T-helper 1 cell treated with Interleukin-12 subunit alpha and Interleukin-12 subunit beta and Interleukin-4 antibody, amounts not matched to agents 30 ng/mL and 1 ng/mL, for 36 hours (primary cell): Measurements from ENCODE around the gene ETS1. TPM values are rescaled to one million over a fixed set of nuclear protein-coding genes. Genes with fewer than 3 reads are reported as not detected.
"Not testable (repeated sequence)": the region's sequence is repeated elsewhere in the genome, so short reads cannot be mapped to it uniquely, and the experiment has no call there.

Experiments
- intact Hi-C: fragments of 100-400 bp; cut with micrococcal nuclease; formaldehyde crosslinking; loops from one replicate; pipeline ENCODE4 v1.15.1; 2024
- total RNA-seq: library from RNA; stranded (reverse); gene quantifications from 2 replicates; pipeline ENCODE4 v1.2.3, GENCODE V29; 2022

The ETS1 gene
- total RNA-seq, 1 donor from 2014 or later = 762 TPM

GRCh38 chr11:128453444-128454336 is 133.7 kb downstream of the ETS1 start:
- intact Hi-C loops = loop anchor here (1.0 kb wide), 1 partner anchor 11 kb away; no protein-coding TSS in a partner anchor

DNA sequence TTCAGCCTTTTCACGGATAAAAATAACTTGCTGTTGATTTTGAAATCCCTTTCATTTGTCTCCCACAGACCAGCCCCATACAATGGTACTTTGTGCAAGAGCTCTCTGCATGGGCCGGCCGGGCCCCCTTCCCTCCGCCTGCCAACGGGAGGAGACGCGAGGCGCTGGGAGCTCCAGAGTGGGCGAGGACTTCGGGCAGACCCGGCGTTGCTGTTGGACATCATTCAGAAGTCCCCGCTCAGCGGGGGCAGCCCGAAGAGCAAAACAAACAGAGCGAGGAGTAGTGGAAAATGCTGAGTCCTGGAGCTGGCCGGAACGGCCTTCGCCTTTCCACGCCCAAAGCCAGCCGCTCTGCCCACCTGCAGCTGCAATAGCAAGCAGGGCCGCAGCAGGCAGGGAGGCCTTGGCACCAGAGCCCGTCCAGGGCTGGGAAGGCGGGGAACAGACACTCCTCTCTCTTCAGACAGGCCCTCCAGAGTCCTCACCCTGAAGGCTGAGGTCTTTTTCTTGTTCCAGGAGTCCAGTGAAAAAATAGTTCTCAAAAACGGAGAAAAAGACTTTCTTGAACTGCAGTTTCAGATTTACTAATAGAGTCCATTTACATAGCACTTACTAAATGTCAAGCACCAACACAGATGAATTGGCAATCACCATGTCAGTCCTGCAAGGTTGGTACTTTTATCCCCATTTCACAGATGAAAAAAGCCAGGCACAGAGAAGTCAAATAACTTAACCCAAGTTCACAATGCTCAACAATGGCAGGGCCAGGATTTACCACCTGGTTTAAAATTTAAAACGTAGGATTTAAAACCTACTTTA is 135.5 kb downstream of the ETS1 start:
- intact Hi-C loops = no loop called here

GRCh38 chr11:128450882-128451651 is 136.3 kb downstream of the ETS1 start:
- intact Hi-C loops = no loop called here

DNA sequence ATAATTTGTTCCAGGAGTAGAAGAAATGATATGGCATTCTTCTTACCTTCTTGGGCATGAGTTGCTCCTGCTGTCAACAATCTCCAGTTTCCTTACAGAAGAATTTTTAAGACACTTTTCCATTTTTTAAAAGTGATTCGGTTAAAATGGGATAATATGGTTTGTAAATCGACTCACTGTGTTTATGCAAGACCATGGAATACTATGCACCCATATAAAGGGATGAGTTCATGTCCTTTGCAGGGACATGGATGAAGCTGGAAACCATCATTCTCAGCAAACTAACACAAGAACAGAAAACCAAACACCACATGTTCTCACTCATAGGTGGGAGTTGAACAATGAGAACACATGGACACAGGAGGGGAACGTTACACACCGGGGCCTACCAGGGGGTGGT is 136.9 kb downstream of the ETS1 start:
- intact Hi-C loops = not testable (repeated sequence)

DNA sequence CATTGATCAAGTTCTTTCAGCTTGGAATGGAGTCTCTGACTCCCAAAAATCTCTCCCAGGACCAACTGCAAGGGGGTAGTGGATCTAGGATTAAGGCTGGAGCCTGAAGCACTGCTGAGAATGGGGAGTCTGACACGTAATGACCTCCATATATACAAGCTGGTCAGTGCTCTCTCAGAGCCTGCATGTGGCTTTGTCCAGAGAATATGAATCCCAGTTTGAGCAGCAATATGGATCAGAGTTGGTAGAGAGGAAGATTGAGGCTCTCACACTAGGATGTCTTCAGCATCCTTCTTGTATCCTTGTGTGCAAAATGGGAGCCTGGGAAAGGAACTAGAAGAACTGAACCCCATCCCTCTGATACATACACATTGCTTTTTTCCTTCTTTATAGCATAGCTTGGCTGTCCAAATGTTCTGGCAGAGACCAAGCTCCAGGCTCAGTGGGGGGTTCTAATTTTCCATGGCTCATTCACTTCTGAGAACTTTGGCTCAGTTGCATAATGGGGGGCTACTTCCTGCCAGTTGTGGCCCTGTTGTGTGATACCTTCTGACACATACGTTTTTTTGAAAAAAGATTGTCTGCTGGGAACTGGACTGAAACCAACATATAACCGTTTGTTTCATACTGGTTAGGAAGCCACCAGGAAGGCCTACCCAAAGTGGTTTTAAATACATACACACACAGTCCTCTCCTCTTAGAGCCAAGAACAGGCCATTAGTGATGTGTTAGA is 138.2 kb downstream of the ETS1 start:
- intact Hi-C loops = loop anchor here (2.0 kb wide), 1 partner anchor 160 kb away; no protein-coding TSS in a partner anchor

DNA sequence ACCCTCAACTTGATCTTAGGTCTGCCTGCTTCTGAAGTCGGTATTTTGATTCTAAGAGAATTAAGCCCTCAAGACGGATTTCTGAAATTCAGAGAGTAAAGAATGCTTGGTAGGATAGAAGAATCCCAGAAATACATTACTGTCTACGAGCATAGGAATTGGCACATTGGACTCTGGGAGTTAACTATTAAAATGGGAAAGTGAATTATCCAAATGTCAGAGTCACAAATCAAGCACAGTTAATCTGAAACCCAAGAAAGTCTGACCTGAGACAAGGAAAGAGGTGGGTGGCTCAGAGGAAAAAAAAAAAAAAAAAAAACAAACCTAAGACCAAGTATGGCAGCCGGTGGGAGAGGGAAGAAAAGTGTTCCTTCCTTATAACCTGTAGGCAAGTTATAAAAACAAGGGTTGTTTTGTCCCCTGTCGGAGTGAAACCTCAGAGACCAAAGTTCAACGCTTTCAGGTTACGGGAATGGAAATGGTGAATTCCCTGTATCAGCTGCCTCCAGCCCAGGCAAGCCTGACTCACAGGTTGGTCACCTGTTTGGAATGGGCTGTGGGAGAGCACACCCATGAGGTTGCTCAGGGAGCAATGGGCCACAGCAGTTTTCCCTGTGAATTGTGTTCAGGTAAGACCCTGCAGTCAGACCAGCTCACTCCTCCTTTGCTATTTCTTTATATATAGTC is 139.0 kb downstream of the ETS1 start:
- intact Hi-C loops = loop anchor here (2.0 kb wide), 1 partner anchor 160 kb away; no protein-coding TSS in a partner anchor

DNA sequence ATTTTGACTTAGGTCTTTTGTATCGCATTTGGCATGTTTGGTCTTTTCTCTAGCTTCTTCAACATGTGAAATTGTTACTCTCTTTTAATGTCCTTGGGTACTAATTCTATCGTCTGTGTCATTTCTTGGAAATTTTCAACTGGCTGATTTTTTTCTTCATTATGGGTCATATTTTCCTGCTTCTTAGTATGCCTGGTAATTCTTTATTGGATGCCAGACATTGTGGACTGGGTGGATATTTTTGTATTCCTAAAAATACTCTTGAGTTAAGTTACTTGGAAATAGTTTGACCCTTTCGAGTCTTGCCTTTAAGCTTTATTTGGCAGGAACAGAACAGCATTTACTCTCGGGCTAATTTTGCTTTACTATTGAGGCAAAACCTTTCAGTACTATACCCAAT is 140.1 kb downstream of the ETS1 start:
- intact Hi-C loops = no loop called here

DNA sequence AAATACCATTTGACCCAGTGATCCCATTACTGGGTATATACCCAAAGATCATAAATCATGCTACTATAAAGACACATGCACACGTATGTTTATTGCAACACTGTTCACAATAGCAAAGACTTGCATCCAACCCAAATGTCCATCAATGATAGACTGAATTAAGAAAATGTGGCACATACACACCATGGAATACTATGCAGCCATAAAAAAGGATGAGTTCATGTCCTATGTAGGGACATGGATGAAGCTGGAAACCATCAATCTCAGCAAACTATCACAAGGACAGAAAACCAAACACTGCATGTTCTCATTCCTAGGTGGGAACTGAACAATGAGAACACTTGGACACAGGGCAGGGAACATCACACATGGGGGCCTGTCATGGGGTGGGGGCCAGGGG is 141.4 kb downstream of the ETS1 start:
- intact Hi-C loops = not testable (repeated sequence)

- intact Hi-C loops = no loop called here
Measured at GRCh38 chr11:128437136-128437535, 150.2 kb downstream of the ETS1 start.

DNA sequence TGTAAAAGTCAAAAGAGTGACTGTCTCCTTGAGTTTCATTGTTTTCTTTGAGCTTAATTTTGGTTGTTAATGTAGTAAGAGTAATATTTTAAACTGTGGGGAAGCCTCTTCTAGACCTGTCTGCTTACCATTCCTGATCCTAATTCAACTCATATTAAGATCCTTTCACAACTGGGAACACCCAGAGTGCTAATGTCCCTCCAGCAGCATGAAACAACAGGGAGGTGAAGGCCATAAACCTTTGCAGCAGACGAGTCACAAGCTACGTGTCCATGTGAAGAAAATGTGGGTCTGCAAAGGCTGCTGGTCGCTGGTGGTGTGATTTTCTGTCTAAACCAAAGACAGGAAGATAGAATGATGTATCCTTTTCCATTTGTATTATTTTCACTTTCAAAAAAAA is 152.5 kb downstream of the ETS1 start:
- intact Hi-C loops = no loop called here

DNA sequence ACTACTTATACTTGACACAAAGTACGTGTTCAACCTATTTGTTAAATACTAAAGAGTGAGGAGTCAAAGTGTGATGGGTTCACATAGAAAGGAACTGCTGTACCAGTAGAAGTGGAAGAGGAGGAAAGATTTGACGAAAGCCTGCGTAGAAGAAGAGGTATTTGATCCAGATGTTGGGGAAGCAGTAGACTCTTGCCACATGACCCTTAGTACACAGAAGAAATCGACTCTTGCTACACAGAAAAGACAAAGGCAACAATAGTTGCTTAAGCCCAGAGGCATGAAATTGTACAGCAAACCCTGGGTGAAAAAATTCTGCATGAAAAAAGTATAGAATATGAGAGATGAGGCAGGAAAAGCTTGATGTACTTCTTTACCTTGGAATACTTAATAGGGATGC is 152.9 kb downstream of the ETS1 start:
- intact Hi-C loops = no loop called here

DNA sequence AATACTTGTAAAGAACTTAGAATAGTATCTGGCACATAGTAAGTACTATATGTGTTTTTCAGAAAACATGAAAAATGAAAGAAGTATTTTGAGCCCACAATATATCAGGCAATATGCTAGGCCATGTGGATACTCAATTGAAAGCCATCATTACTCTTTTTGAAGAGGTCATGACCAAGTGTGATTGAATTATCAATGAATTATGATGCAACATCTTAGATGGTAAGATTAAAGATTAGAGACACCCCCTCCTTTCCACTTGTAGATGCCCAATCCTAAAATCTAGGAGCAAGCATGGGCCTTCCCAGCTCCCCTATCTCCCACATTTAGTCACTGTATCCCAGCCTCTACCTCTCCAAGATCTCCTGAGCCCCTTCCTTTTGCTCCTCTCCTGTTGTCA is 154.4 kb downstream of the ETS1 start:
- intact Hi-C loops = no loop called here

DNA sequence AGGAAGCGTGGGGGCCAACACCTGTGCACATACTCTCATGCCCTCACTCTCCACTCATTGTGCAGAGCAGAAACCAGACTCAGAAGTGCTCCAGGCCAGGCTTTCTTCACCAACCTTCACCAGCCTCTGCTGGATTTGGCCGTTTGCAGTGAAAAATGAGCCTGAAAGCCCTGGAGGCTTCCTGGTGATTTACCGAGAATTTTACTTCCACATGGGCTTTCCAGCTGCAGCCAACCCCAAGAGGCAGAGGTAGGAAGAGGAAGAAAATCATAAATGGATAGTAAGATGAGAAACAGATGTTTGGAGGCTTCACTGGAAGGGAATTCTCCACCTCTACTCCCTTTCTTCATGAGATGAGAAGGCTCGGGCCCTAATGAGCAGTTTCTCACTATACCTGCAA is 155.4 kb downstream of the ETS1 start:
- intact Hi-C loops = no loop called here

DNA sequence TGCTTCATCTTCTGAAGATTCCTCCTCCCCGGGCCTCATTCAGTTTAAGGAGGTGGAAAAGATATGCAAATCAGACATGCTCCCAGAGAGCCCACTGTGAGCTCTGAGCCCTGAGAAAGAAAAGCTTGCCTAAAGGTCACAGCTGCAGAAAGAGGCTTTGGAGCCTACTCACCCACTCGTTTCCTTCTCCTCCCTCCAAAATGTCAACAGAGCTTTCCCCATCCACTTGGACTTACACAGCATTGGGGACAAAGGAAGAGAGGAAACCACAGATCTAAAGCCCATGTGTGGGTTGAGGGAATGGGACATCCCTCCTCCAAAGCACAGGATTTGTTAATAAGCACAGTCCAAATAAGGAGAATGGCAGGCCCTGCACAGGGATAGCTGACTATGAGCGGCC is 158.4 kb downstream of the ETS1 start:
- intact Hi-C loops = no loop called here

DNA sequence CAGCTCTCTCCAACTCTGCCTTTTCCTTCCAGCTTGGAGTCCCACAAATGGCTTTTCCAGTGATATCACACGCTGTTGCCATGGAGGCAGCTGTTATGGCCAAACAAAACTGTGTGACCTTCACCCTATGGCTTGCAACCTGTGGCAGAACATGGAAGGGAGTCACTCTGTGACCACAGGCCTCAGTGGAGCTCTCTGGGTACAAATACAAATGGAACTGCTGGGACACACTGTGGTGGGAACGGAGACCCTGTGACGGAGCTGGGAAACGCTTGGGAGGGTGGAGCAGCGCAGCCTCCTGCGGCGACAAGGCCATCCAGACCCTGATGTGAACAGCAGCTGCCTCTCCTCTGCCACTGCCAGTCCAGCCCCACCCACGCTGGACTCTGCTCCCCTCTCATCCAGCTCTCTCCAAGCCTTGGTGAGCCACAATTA is 162.5 kb downstream of the ETS1 start:
- intact Hi-C loops = no loop called here

DNA sequence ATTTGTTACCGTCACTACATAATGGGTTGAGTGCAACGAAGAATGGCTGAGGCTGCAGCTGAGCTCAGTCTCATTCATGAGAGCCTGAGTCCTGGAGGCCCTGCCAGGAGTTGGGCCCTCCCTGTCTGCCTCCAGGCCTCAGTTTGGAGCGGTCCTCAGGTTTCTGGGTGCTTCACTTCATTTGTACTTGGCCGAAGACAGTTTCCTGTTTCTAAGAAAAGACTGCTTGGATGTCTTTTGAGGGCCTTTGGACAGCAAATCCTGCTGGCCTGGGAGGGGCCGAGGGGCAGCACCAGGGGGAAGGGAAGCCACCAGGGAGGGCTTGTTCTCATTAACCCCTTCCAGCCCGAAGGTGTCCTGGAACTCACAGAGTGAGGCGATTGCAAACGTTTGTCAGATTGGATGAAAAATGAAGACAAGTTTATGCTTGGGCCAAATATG is 163.1 kb downstream of the ETS1 start:
- intact Hi-C loops = no loop called here

DNA sequence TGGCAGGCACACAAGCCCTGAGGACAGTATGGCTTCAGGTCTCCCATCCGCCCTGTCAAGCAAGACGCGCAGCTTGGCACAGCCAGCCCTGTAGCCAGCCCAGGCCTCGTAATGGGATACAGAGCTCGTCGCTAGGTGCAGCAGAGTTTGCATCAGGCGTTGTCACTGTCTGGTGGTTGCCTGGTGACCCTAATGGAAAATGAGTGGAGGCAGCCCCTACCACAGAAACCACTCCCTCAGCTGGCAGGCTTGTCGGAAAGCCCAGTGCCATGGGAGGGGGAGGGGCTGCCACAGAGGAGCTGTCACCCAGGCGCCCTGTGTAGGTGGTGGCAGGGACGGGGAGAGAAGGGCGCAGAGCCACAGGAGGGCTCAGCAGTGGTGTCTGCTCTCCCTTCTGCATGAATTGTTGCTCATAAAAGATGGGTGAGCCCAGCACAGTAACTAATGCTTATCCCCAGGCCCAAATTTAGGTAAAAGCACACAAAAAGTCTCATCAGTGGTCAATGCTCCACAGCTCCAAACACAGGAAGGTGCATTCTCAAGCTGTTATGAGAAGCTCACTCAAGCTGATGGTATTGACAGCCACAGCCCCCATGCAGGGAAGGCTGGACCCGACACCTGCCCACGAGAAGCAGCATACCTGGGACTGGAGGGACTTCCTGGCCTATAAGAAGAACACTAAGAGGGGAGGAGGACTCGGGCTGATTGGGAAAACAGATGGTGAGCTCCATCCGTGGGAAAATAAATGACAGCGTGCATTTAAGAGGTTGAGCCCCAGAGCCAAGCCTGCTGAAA is 164.6 kb downstream of the ETS1 start:
- intact Hi-C loops = loop anchor here (1.0 kb wide), 1 partner anchor 132 kb away; no protein-coding TSS in a partner anchor

- intact Hi-C loops = loop anchor here (1.0 kb wide), 1 partner anchor 131 kb away; no protein-coding TSS in a partner anchor
Measured at GRCh38 chr11:128421577-128422330, 165.6 kb downstream of the ETS1 start.
